Activated gamma-delta T cell (primary cell): ENCODE results near the gene MAST3.
A peak's percentile ranks its signal among the peaks of the same experiment; 100 is the strongest.
"Not testable (repeated sequence)": the region's sequence is repeated elsewhere in the genome, so short reads cannot be mapped to it uniquely, and the experiment has no call there.

Experiments used
- DNase-seq: peaks from one replicate; lab custom pipeline; 2025; lab: John Stamatoyannopoulos, UW

MAST3 gene

DNA sequence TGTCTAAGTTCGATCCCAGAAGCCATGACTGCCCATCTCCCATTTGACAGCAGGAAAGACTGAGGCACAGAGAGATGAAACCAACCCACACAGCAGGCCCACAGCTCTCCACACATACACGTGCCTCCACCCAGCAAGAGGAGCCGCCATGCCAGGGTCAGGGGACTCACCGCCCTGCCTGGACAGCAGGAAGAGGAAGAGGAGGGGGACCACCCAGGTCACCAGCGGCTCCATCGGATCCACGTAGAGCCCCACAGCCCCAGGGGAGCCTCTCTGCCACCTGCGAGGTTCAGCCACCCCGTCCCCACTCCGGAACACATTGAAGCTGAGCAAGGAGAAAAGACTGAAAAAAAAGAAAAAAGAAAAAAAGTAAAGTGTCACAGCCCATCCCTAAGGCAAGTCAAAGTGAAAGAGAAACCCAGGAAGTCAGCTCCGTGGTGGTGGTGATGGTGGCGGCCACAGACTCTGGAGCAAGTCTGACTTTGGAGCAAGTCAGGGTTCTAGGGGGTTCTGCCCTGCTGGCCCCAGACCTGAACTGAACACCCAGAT lies 10.9 kb upstream of the MAST3 start, which contains the start of gene IL12RB1:
IL12RB1 (minus strand) TSS at position 345 of the 549 bp plus-strand sequence; CDS start at position 234, 111 bp downstream.
- no peak for DNase-seq

DNA sequence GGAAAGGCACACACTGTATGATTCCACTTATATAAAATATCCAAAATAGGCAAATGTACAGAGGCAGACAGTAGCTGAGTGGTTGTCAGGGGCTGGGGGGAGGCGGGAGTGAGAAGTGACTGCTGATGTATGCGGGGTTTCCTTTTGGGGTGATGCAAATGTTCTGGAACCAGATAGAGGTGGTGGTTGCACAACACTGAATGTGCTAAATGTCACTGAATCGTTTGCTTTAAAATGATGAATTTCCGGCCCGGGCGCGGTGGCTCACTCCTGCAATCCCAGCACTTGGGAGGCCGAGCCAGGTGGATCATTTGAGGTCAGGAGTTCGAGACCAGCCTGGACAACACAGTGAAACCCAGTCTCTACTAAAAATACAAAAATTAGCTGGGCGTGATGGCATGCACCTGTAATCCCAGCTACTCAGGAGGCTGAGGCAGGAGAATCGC lies 8.5 kb upstream of the MAST3 start:
- DNase-seq, result not testable (repeated sequence)

DNA sequence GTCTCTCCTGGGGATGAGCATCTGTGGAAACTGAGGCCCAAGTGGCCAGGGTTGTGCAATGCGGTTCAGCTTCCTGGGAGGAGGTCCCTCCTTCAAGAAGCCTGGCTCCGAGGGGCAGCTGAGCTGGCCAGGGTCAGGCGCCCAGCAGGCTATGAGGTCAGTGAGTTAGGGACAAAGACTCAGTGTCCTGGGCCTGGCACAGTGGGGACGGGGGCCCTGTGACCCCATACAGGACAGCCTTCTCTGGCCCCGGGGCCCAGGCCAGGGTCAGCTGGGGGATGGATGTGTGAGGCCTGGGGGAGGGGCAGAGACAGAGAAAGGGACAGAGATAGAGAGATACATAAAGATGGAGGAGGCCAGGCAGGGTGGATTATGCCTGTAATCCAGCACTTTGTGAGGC lies 7.9 kb upstream of the MAST3 start:
- no peak for DNase-seq

GRCh38 chr19:18090545-18091216 lies 6.9 kb upstream of the MAST3 start:
- DNase-seq, result no peak

- peak; percentile 34 for DNase-seq
Observed at GRCh38 chr19:18091217-18091608, 6.4 kb upstream of the MAST3 start.

DNA sequence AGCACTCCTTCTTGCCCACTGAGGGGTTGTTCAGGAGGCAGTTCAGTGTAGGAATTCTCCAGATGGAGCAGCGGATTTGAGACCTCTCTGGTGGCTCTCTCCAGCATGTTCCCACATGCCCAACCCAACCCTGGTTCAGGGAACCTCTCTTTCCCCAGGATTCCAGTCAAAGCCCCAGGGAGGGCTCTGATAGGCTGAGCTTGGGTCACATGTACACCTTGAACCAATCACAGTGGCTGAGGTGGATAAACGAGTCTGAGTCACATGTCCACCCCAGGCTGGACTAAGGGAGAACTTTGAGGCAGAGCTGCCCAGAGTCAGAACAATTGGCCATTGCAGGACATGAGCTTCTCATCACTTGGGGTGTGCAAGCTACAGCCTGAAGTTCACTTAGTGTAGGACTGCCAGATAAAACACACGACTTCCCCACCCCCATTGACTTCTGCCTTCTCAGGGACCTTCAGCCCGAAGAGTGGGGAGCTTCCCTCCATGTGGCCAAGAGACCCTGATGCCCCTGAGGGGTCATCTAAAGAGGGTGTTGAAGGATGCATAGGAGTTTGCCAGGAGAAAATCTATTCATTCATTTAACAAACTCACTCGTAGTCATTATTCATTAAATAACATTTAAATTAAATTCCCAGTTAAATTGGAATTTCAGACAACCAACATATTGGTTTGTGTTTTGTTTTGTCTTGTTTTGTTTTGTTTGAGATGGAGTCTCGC lies 4.0 kb upstream of the MAST3 start:
- no peak for DNase-seq

GRCh38 chr19:18096258-18096657 lies 1.3 kb upstream of the MAST3 start:
- DNase-seq, result no peak

DNA sequence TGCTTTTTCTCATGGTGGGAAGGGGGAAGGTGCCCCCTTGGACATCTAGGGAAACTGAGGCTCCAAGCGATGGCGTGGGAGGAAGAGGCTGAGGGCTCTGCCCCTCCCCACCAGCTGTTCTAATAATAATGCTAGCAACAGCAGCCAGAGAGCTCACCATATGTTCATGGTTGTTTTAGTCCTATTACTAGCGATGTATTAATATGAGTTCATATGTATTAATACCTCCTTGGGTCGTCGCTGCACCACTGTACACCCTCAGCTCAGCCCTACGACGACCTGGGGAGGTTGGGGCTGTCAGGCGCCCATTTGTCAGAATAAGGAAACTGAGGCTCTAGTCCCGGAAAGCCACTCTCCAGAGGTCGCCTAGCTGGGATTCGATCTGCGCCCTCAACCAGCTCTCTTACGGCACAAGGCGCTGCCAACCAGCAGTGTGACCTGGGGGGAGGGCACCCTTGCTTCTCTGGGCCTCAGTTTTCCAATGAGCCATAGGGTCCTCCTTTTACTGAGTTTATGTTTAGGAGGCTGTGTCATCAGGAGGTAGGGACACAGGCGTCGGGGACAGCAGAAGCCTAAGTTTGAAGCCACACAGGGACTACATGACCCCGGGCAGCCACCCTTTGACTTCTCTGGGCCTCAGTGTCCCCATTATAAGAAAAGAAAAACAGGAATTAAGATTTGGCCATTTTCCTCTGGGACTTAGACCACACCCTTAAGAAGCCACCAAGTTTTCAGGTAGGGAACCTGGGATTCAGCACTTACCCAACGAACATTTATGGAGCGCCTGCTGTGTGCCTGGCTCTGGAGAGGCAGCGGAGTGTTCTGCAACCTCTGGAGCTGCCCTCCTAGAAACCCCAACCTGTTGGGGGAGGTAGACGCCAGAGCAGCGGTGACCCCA lies 664 bp downstream of the MAST3 start:
- no peak for DNase-seq

DNA sequence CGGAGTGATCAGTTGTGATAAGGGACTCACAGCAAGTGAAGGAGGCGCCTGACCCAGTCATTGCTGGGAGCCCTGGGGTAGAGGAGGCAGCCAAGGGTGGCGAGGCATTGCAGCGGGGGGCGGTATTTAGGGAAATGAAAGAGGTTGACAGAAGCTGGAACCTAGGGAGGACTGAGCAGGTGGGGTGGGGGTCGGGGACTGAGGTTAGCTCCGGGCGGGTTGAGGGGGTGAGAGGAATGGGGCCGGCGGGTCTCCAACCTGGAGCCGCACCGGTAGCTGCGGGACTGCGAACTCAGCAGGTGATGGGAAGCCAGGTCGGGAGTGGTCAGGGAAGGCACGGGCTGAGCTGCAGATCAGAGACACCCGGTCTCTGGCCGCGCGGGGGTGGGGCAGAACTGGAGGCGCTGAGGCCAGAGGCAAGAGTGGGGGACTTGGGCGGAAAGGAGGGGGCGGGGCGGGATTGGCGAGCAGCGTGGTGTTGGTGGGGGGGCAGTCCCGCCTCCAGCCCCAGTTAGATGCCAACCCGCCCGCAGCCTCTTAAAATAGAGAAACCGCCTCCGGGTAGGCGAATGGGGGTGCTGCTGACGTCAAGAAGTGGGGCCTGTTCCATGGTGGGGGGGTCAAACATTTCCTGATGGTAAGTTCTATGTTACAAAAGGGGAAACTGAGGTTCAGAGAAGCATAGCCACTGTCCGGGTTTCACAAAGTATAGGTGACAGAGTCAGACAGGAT lies 1.5 kb downstream of the MAST3 start:
- DNase-seq, result peak; percentile 25

DNA sequence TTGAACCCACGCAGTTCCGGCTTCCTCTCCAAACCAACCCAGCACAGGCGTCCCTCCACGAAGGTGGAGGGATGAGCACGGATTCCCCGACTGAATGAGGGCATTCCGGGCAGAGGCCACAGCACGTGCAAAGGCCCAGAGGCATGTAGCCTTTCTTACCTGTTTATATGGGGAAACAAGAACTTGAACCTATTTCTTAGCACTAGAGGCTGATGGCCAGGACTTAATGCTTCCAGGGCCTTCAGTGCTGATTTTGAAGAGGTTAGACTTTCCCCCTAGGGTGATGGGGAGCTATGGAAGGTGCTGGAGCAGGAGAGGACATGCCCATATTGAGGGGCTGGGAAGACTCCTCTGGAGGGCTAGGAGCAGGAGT lies 2.0 kb downstream of the MAST3 start:
- DNase-seq, result no peak

- no peak for DNase-seq
Observed at GRCh38 chr19:18100710-18101109, 3.1 kb downstream of the MAST3 start.

GRCh38 chr19:18101268-18101667 lies 3.7 kb downstream of the MAST3 start:
- DNase-seq, result no peak

GRCh38 chr19:18102916-18103542 lies 5.5 kb downstream of the MAST3 start:
- DNase-seq, result no peak

- no peak for DNase-seq
Observed at GRCh38 chr19:18104793-18105131, 7.2 kb downstream of the MAST3 start.

- not testable (repeated sequence) for DNase-seq
Observed at GRCh38 chr19:18105259-18105658, 7.7 kb downstream of the MAST3 start.

DNA sequence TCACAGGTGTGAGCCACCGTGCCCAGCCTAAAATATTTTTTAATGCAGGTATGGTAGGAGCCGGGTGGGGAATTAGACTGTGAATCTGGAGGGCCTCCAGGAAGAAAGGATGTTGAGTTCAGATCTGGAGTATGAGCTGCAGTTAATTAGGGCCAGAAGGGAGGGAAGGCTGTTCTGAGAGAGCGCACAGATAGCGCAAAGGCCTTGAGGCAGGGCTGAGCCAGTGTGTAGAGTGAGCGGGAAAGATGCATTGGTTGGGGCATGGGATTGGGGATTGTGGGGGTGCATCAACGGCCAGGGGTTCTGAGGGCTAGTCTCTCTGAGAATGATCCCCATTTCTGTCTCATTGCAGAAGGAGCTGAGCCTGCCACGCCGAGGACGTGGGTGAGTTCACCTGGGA lies 9.7 kb downstream of the MAST3 start:
- no peak for DNase-seq

- no peak for DNase-seq
Observed at GRCh38 chr19:18108897-18109296, 11.3 kb downstream of the MAST3 start.

DNA sequence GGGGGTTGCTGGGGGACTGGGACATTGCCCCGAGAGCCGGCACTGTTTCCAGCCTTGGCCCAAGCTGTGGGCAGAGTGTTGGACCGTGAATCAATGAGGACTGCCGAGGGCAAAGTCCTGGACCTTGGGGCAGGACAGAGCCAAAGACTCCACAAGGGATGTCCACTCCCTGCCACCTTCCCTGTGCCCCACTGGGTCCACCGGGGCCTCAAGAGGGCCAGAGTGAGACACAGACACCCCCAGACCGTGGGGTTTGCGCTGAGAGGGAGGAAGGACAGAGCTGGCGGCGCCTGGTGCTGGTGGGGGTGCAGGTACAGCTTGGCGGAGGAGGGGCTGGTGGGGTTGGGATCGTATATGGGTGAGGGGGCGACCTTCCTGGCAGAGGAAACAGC lies 11.8 kb downstream of the MAST3 start:
- no peak for DNase-seq

DNA sequence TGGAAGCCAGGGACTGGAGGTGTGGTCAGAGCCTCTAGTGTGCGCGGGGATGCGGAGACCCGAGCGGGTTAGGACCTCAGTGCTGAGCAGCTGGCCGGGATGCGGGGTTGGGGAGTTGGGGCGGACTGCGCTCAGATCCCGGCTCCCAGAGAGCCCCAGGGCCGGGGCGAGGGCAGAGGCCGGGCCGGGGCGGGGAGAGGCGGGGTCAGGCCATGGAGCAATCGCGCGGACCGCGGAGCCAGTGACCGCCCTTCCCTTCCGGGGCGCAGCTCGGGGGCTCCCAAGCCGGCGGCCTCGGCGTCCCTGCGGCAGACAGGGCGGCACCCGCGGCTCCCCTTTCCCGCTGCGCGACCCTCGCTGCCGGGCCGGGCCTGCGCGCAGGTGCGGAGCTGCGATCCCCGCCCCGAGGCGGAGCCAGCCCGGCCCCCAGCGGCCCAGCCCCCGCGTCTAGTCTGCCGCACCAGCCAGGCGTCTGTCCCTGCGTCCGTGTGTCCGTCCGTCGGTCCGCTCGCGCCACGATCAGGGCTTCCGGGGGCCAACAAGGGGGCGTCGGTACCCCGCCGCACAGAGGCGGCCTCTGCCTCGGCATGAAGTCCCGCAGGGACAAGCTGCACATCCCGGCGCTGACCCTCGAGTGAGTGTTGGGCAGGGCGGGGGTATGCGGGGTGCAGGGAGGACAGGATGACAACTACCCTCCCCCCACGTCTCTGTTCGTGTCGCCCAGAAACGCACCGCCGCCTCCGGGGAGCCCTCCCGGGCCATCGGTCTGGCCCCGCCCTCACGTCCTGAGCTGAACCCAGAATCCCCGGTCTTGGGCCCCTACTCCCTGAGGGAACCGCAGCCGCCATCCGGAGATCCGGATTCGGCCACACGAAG lies 12.4 kb downstream of the MAST3 start:
- DNase-seq, result peak; percentile 35

DNA sequence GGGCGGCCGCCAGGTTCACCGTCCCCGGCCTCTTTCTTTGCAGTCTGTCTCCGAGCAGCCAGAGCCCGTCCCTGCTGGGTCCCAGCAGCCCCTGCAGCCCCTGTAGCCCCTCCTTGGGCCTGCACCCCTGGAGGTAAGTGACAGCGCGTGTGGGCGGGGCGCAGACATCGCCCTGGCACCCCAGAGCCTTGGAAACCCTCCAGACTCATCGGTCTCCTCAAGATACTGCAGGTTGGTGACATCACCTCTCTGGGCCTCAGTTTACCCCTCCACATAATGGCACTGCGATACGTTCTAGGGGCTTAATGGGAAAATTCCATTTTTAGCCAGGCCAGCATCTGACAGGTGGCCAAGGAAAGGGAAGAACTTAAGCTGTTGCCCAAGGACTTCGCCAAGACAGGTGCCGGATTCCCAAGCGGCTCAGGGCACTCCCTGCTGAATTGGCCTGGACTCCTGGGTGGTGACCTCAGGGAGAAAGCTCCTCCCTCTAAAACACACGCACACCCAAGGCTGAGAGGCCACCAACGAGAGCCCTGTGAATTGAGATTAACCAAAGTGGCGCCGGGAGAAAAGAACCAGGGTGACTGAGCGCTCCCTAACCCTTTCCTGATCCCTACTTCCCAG lies 13.1 kb downstream of the MAST3 start:
- DNase-seq, result no peak
